PC-3 (cell line): ENCODE results near the gene GIPC2. TPM values are rescaled to one million over a fixed set of nuclear protein-coding genes. Genes with fewer than 3 reads are reported as not detected.

ENCODE experiments used
- ATAC-seq: fragments of 200-7000 bp; cut with Tn5 transposase; 2 replicates; pipeline ENCODE4 v1.9.1; 2020; ENCODE audit warnings: mild to moderate bottlenecking, moderate library complexity
- BruUV-seq: library from RNA; stranded (reverse); fragments of 400-500 nt; replicated peaks from 2 replicates; lab custom pipeline; 2021; lab: Mats Ljungman, UMichigan
- CTCF ChIA-PET: fragments of 300-600 bp; sonication (Branson Sonifier 250); formaldehyde crosslinking; loops from one replicate; lab custom pipeline; 2022; ENCODE audit warnings: antibody characterized with exemption; lab: Charles Lee
- POLR2A ChIA-PET: fragments of 300-600 bp; sonication (Branson Sonifier 250); formaldehyde crosslinking; loops from one replicate; lab custom pipeline; 2022; ENCODE audit warnings: antibody characterized with exemption; ENCODE audit not compliant: unreplicated experiment; lab: Charles Lee
- DNase-seq: peaks from one replicate; pipeline ENCODE4 v3.0.0-alpha.2; 2015
- H2AFZ ChIP-seq: fragments of 300-600 bp; sonication (generic); 2 replicates; pipeline ENCODE4 v1.6.0; 2016; ENCODE audit warnings: antibody characterized with exemption, low read length
- H3F3A ChIP-seq: fragments of 300-600 bp; sonication (generic); one replicate; pipeline ENCODE4 v1.6.0; 2017; ENCODE audit warnings: antibody characterized with exemption, low read length, control low read depth, mild to moderate bottlenecking; ENCODE audit not compliant: unreplicated experiment
- H3K27ac ChIP-seq: fragments of 300-600 bp; sonication (generic); 2 replicates; pipeline ENCODE4 v1.5.1; 2016; ENCODE audit warnings: mild to moderate bottlenecking, low read length
- H3K27me3 ChIP-seq: fragments of 300-600 bp; sonication (generic); 2 replicates; pipeline ENCODE4 v1.6.1; 2016; ENCODE audit warnings: low read length, mixed read lengths
- H3K36me3 ChIP-seq: fragments of 300-600 bp; sonication (generic); 2 replicates; pipeline ENCODE4 v1.6.1; 2016; ENCODE audit warnings: low read depth, mixed run types, low read length, mixed read lengths
- H3K4me1 ChIP-seq: fragments of 300-600 bp; sonication (generic); 2 replicates; pipeline ENCODE4 v1.5.1; 2016; ENCODE audit warnings: low read length; ENCODE audit not compliant: insufficient read depth
- H3K4me2 ChIP-seq: fragments of 300-600 bp; sonication (generic); 2 replicates; pipeline ENCODE4 v1.6.0; 2016; ENCODE audit warnings: low read length
- H3K4me3 ChIP-seq: fragments of 300-600 bp; sonication (generic); 2 replicates; pipeline ENCODE4 v1.5.1; 2016; ENCODE audit warnings: mild to moderate bottlenecking, low read length, mixed read lengths
- H3K79me2 ChIP-seq: fragments of 300-600 bp; sonication (generic); 2 replicates; pipeline ENCODE4 v1.6.1; 2017; ENCODE audit warnings: low read length, mixed read lengths
- H3K9ac ChIP-seq: fragments of 300-600 bp; sonication (generic); 2 replicates; pipeline ENCODE4 v1.6.0; 2016; ENCODE audit warnings: mild to moderate bottlenecking, low read length
- H3K9me2 ChIP-seq: fragments of 300-600 bp; sonication (generic); replicated peaks from 2 replicates; pipeline ENCODE4 v1.6.1; 2016; ENCODE audit warnings: mixed run types, low read length, mixed read lengths
- H3K9me3 ChIP-seq: fragments of 300-600 bp; sonication (generic); 2 replicates; pipeline ENCODE4 v1.6.1; 2016; ENCODE audit warnings: low read length, mixed read lengths
- H4K20me1 ChIP-seq: fragments of 300-600 bp; sonication (generic); 2 replicates; pipeline ENCODE4 v1.6.1; 2016; ENCODE audit warnings: low read length, mixed read lengths
- EZH2 ChIP-seq: fragments of 300-600 bp; sonication (generic); IDR thresholded peaks from one replicate; pipeline ENCODE4 v1.6.1; 2017; ENCODE audit warnings: antibody characterized with exemption, mild to moderate bottlenecking, low read length; ENCODE audit not compliant: unreplicated experiment
- EZH2phosphoT487 ChIP-seq: fragments of 300-600 bp; sonication (generic); IDR thresholded peaks from 2 replicates; pipeline ENCODE4 v1.6.1; 2018; ENCODE audit warnings: mild to moderate bottlenecking, antibody characterized with exemption, low read length, borderline replicate concordance
- intact Hi-C: fragments of 100-400 bp; cut with micrococcal nuclease; formaldehyde crosslinking; loops from 2 replicates; pipeline ENCODE4 v1.9.0; 2023
- total RNA-seq: library from RNA; depleted of rRNA; stranded (reverse); fragments of >200 nt; gene quantifications from 2 replicates; pipeline ENCODE4 v1.2.3, GENCODE V29; 2014
- TF ChIP-seq, protein P1 (sequence below): fragments of 300-600 bp; sonication (generic); conservative IDR thresholded peaks from 2 replicates; pipeline ENCODE4 v1.5.1; 2017; ENCODE audit warnings: antibody characterized with exemption, low read depth, mild to moderate bottlenecking, low read length

The GIPC2 gene
- total RNA-seq, 1 experiment from 2014 or later, result not detected

DNA sequence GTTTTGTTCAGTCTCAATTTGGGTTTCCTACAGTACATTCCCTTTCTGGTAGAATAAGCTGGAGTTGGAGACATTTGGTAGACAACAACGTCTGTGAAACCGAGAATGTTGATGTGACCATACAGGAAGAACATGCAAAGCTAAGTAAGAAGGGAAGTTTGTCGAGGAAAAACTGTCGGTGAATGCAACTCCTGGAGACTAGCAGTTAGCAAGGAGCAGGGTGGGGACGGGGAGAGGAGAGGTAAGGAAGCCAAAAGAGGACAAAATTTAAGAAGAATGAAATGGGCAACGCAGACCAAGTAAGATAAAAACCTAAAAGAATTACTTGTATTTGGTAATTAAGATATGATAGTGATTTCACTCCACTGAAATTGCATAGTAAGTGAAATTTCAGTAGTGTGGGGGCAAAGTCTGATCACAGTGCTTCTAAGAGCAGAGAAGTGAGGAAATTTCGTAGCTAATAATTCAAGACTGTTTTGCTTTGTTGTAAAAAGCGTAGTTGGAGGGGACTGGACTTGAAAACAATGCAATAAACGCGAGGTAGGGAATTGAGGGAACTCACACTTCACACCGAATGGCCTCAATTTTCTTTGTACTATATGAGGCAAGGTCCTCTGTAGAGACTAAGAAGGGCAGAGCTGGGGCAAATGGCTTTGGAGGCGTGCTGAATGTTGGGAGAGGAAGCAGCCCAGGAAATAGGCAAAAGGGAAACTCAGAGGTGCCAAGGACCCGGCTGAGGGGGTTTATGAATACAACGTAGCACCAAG lies 787 bp upstream of the GIPC2 start:
- no TSS peak for BruUV-seq
- Histone ChIP-seq H3K4me1 (no peaks in the 10 kb centered on the region), H3K27ac (no peak overlapping the region), H4K20me1 (no peaks in the 10 kb centered on the region), H3K27me3 (no peaks in the 10 kb centered on the region), H3F3A (no peaks in the 10 kb centered on the region), H3K9me2 (no peaks in the 10 kb centered on the region), H3K79me2 (no peaks in the 10 kb centered on the region), H2AFZ (no peak overlapping the region), H3K4me3 (no peak overlapping the region), H3K9me3 (no peaks in the 10 kb centered on the region), H3K9ac (no peak overlapping the region), H3K4me2 (no peak overlapping the region), H3K36me3 (no peaks in the 10 kb centered on the region)
- ChIA-PET POLR2A (no interaction called here), CTCF (no interaction called here)
- intact Hi-C loops, result no loop called here
- TF ChIP-seq EZH2 (no peak), EZH2phosphoT487 (no peak)
- TF ChIP-seq, protein P1, sequence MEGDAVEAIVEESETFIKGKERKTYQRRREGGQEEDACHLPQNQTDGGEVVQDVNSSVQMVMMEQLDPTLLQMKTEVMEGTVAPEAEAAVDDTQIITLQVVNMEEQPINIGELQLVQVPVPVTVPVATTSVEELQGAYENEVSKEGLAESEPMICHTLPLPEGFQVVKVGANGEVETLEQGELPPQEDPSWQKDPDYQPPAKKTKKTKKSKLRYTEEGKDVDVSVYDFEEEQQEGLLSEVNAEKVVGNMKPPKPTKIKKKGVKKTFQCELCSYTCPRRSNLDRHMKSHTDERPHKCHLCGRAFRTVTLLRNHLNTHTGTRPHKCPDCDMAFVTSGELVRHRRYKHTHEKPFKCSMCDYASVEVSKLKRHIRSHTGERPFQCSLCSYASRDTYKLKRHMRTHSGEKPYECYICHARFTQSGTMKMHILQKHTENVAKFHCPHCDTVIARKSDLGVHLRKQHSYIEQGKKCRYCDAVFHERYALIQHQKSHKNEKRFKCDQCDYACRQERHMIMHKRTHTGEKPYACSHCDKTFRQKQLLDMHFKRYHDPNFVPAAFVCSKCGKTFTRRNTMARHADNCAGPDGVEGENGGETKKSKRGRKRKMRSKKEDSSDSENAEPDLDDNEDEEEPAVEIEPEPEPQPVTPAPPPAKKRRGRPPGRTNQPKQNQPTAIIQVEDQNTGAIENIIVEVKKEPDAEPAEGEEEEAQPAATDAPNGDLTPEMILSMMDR, result no peak
- no peak for DNase-seq
- no peak for ATAC-seq

DNA sequence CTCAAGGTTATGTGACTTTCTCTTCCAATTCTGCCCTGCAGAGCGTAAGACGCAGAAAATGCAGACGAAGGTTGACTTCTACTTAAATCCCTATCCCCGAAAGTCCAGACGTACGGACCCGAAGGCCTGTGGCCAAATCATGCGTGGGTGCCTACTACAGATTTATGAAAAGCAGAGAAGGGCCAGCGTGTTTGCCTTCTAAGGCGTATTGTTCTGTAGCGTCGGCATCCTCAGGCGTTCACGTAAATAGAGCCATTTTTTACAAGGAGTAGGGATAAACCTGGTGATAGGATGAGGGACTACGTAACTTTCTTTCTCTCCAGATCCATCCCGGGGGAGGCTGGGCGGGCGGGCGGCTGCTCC lies 222 bp upstream of the GIPC2 start:
- H3K79me2 ChIP-seq, result no peaks in the 10 kb centered on the region
- no peak overlapping the region for H3K9ac ChIP-seq
- no peak for DNase-seq
- no peaks in the 10 kb centered on the region for H3K4me1 ChIP-seq
- no TSS peak for BruUV-seq
- no peak for ATAC-seq
- no peaks in the 10 kb centered on the region for H3K36me3 ChIP-seq
- intact Hi-C loops, result no loop called here
- H3F3A ChIP-seq, result no peaks in the 10 kb centered on the region
- H3K4me2 ChIP-seq, result no peak overlapping the region
- no peaks in the 10 kb centered on the region for H3K9me3 ChIP-seq
- no peaks in the 10 kb centered on the region for H3K27me3 ChIP-seq
- H4K20me1 ChIP-seq, result no peaks in the 10 kb centered on the region
- H3K4me3 ChIP-seq, result no peak overlapping the region
- H3K9me2 ChIP-seq, result no peaks in the 10 kb centered on the region
- no peak overlapping the region for H2AFZ ChIP-seq
- H3K27ac ChIP-seq, result no peak overlapping the region
- CTCF ChIA-PET, result no interaction called here
- POLR2A ChIA-PET, result no interaction called here
- TF ChIP-seq EZH2 (no peak), EZH2phosphoT487 (no peak)
- TF ChIP-seq, protein P1, result no peak

DNA sequence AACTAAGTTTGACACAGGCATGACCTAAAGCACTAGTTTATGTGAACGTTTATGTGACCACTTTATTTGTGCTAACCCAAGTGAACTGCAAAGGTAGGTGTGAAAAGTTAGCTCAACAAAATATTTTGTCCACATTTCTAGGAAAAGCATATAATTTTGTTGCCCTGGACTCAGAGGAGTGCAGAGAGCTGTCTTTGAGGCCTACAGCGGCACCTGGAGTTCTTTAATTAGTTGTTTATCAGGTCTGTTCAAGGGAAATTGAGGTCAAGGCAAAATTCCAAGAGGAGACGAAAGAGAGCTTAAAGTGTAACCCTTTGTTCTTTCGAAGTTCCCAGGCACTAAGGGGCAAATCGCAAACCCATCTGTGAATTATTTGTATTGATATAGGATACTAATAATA lies 1.3 kb downstream of the GIPC2 start:
- POLR2A ChIA-PET, result no interaction called here
- intact Hi-C loops, result no loop called here
- H3K4me3 ChIP-seq, result no peak overlapping the region

More for the DNA sequence above, 1.3 kb downstream of the GIPC2 start:
- Histone ChIP-seq H3K27me3 (no peaks in the 10 kb centered on the region), H3K4me1 (no peaks in the 10 kb centered on the region), H3K9ac (no peak overlapping the region), H4K20me1 (no peaks in the 10 kb centered on the region), H3F3A (no peaks in the 10 kb centered on the region), H2AFZ (no peak overlapping the region), H3K9me3 (no peaks in the 10 kb centered on the region), H3K27ac (no peak overlapping the region), H3K4me2 (no peak overlapping the region), H3K36me3 (no peaks in the 10 kb centered on the region), H3K9me2 (no peaks in the 10 kb centered on the region), H3K79me2 (no peaks in the 10 kb centered on the region)
- CTCF ChIA-PET, result no interaction called here
- no TSS peak for BruUV-seq
- DNase-seq (no peak), ATAC-seq (no peak)
- TF ChIP-seq EZH2phosphoT487, result no peak
- no peak for TF ChIP-seq EZH2
- TF ChIP-seq, protein P1, result no peak
